Measurements from ENCODE around the gene DENND4A.

DENND4A gene

GRCh38 chr15:65660927-65661326, 131.2 kb downstream of the DENND4A start:
- DNase-seq = no peak

GRCh38 chr15:65659502-65660052, 132.5 kb downstream of the DENND4A start:
- DNase-seq = no peak

GRCh38 chr15:65655457-65655856, 136.6 kb downstream of the DENND4A start:
- DNase-seq = no peak

DNA sequence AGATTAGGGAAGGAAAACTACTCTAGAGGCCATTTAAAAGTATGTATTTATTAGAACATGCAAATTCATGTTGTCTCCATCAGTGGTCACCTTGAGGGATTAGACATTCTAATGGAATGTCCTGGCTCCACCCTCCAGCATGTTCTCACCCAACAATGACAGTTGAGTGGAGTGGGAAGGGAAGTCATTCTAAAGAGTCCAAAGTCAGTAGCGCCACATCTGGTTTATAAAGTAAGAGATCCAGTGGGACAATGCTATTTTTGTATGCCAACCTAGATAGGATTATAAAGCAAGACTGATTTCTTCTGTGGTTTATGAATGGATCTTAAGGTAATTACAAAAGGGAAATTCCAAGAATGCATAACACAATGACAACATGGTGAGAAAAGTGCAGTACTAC, 137.1 kb downstream of the DENND4A start:
- DNase-seq = no peak

DNA sequence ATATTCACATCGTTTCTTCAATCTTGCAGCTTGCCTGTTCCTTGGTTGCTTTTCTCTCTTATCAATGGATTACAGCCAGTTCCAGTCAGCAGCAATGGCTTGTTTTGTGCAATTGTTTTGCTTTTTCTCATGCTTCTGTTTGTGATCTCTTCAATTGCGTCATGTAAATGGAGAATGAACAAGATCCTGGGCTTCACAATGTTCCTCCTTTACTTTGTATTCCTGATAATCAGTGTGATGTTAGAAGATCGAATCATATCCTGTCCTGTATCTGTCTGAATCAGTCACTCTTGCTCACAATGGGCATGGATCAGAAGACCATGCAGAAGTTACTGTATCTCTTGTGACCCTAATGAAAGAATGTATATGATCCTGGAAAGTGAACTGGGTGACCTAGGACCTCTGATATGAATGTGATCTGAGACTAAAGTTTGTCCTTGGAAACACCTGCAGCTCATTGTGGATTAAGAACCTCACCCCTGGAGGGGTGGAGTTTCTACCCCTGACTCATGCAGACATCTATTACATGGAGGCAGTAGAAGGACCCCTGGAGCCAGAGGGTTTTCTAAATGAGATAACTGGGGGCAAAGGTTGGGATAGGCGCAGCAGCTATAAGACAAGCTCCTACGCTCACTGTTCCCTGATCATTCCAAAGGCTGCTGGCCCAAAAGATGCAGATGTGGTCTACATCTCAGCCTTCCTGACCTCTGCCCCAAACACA, 138.1 kb downstream of the DENND4A start:
- no peak for DNase-seq

GRCh38 chr15:65653341-65653740, 138.8 kb downstream of the DENND4A start:
- DNase-seq = no peak

DNA sequence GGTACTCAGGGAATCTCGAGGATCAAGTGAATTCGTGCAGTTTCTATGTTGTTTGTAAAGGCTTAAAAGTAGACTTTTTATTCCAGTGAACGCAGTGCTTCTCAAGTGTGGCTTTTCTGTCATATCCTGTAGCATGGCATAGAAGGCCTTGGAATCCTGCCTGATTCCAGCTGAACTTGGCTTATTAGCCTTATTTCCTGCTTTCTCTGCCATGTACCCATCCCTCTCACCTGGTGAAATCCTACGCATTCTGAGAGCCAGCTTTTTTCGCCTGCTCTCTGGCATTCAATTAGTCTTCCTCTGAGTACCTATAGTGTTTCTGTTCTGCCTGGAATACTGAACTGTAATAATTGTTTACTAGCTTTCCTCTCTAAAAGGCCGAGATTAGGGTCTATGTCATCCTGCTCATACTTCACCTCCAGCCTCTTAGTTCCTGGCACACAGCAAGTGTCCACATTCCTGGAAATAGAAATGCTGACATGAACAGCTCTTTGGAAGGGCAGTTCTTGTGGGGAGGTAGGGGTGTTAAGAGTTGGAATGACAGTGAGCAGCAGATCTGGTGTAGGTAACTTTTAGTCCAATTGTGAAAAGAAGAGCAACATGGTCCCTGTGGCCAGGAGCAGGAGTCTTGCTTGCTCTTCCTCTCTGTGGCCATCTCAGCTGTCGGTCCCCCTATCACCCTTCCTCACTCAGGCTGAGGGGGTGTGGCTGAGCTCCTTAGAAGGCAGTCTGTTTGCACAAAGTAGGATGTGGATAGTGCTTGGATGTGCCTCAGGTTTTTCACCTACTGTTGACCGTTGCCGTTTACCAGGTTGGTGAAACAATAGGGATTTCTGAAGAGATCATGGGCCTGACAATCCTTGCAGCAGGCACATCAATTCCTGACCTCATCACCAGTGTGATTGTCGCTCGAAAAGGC, 140.0 kb downstream of the DENND4A start:
- DNase-seq = peak in 1 of 2 donors; percentile 3

- DNase-seq = no peak
These were observed 141.1 kb downstream of the DENND4A start for GRCh38 chr15:65651042-65651322.

- no peak for DNase-seq
These were observed 141.6 kb downstream of the DENND4A start for GRCh38 chr15:65650312-65651041.

- no peak for DNase-seq
These were observed 145.6 kb downstream of the DENND4A start for GRCh38 chr15:65646486-65646885.

DNA sequence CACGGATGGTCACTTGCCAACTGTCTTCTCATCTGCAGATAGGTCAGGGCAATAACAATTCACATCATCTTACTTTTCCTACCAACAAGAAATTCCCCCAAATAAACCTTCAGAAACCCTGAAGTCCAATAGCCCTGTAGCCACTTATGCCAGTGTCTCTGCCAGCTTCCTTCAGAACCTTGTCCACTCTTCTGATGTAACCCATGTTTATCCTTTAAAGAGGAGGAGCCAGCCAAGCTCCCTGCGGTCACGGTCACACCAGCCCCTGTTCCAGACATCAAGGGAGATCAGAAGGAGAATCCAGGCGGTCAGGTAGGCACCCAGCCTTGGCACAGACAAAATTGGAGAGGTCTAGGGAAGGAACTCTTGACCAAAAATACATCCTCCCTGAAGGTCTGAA, 146.7 kb downstream of the DENND4A start:
- no peak for DNase-seq

DNA sequence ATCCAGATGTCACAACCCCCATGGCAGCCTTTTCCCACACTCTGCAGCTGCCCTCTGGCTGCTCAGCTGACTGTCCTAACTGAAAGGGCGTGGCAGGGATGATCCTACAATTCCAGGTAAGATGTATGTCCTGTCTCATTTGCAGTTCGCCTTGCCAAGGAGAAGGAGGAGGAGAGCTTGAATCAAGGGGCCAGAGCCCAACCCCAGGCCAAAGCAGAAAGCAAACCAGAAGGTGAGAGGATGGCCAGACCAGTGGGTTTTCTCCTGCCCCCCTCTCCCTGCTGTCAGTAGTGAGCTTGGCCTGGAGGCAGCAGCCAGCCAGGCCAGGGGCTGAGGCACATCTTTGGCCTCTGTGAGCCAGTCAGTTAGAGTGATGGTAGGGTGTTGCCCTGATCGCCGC, 147.8 kb downstream of the DENND4A start:
- no peak for DNase-seq

DNA sequence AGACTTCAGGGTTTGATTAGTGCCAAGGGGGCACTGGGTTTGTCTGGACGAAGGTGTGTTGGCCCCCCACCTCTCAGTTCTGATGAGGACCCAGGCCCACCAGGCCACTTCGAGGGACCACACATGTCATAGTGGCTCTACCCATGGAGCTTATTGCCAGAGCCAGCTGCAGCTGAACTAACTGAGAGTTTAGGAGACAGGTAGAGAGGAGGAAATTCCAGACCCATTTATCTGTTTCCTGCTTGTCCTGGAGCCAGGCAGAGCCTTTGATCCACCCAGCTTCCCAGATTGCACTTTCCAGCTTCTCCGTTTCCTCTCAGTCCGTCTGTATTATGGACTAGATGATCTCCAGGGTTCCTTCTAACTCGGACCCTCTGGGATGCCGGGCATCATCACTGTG, 149.5 kb downstream of the DENND4A start:
- no peak for DNase-seq

GRCh38 chr15:65641768-65642475, 150.2 kb downstream of the DENND4A start:
- peak in 1 of 2 donors; percentile 3 for DNase-seq

- DNase-seq = no peak
These were observed 152.6 kb downstream of the DENND4A start for GRCh38 chr15:65639509-65639908.

DNA sequence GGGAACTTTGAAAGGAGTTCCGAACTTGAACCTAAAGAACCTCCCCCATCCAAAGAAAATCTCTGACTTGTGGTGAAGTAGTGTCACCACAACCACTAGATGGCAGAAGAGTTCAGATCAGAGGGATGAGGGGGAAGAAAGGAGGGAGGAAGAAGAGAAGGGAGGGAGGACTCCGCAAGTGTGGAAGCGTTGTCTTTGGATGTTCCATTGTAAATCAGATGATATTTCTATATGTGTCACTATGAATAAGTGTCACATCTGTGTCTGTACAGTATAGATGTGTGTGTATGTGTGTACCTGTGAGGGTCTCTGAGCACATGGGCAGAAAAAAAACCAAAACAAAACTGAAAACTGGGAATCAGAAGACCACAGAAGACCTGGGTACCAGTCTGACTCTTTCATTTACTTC, 153.4 kb downstream of the DENND4A start:
- peak; percentile 43 to 85 for DNase-seq

GRCh38 chr15:65638109-65638508, 154.0 kb downstream of the DENND4A start:
- DNase-seq = no peak

DNA sequence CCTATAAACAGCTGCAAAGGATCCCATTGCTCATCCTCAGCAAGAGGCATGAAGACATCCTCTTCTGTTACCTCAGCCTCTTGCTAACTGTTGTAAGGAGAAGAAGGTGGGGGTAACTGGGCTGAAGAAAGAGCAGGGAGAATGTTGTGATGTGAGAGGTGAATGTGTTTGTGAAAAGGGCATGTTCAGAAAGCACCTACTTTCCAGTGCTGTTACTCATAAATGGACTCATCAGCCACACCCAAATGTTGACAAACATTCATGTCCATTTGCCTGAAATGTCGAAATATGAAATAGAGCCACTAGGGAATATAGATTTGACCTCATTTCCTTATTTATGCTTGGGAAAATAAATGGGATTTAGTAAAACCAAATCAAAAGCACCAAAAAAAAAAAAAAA, 157.7 kb downstream of the DENND4A start:
- no peak for DNase-seq

DNA sequence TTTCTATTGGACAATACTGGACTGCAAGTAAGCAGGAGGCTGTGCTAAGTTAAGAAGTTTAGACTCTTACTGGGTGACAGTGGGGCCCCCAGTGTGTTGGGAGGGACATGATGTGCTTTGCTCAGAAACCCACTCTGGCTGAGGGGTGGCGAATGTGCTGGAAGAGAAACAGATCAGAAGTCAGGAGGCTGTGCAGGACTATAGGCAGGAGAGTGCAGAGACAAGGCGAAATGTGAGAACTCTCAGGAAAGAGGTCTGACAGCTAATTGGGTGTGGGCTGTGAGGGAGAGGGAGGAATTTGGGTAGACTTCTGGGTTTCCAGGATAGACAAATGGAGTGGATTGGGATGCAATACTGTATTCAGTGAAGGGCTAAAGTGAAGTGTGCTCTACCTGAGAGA, 158.3 kb downstream of the DENND4A start:
- DNase-seq = no peak

DNA sequence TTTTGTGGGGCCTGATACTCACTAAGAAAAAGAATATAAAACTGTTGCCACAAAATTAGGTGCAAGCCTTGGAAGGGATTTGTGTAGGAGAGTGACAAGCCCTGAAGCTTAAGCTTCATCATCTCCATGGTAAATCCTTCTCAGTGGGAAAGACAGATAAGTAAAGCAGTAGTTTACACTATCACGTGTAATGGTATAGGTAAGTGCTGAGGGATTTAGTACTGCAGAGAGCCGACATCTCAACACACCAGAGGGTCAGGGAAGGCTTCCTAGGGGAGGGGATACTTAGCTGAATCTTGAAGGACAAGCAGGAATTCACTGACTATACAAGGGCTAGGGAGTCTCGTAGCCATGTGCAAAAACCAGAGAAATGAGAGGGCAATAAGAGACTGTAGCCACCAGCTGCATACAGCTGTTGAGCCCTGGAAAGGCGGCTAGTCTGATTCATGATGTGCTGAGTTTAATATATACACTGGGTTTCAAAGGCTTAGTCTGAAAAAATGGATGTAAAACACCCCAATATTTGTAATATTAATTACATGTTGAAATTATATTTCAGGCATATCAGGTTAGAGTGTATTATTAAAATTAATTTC, 159.2 kb downstream of the DENND4A start:
- no peak for DNase-seq

DNA sequence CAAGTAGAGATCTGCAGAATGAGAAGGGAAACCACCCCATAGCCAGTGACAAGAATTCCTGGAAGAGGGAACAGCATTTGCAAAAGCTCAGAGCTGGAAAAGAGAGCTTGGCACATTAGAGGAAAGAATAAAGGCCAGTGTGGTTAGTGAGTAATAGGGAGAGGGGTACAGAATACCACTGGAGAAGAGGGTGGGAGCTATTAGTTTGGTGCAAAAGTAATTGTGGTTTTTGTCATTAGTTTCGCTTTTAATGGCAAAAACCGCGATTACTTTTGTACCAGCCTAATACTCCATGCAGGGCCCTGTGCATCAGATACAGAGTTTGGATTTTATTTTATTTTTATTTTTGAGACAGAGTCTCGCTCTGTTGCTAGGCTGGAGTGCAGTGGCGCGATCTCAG, 160.6 kb downstream of the DENND4A start:
- DNase-seq = no peak

- DNase-seq = no peak
These were observed 161.3 kb downstream of the DENND4A start for GRCh38 chr15:65630760-65631159.
